Adrenal gland (tissue), 5 donors: ENCODE data around the gene TRIO.

Experiments used
- POLR2A ChIP-seq, 2 donors: fragments of 450-650 bp; IDR thresholded peaks; one replicate each; pipeline ENCODE4 v1.6.1; 2017; ENCODE audit warnings: antibody characterized with exemption in 2 of 2, mild to moderate bottlenecking in 2 of 2, moderate library complexity in 1 of 2
- TF ChIP-seq, protein P1 (sequence below), 6 experiments: fragments of 450-650 bp in 4 of 6; fragments of 200-600 bp in 2 of 6; sonication (generic) in 1 of 6; IDR thresholded peaks; 1 replicate in 5 of 6; 2 replicates in 1 of 6; pipeline versions ENCODE4 v1.5.1 to v1.8.0; 2016 to 2021; ENCODE audit warnings: antibody characterized with exemption in 6 of 6, mild to moderate bottlenecking in 2 of 6, moderate library complexity in 1 of 6
- donor health status: DM: no; HTN: no; CAD: no.

DNA sequence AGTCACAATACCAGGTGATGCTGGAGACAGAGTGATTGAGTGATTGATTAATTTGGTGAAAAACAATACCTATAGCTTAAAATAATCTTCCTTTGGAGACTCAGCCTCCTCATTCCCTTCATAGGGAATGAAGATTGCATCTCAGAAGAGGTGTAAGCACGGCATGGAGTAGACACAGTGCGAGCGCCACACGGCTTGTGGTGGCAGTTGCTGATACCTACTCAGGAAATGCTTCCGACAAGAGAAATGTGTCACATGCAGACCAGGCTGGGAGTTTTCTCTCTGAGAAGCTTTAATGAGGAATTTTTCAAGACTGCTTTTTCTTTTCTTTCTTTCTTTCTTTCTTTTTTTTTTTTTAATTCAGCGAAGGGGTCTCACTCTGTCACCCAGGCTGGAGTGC is 226.6 kb downstream of the TRIO start:
- TF ChIP-seq POLR2A (IDR thresholded peaks at IDR 0.05) = no peak
- TF ChIP-seq, protein P1, sequence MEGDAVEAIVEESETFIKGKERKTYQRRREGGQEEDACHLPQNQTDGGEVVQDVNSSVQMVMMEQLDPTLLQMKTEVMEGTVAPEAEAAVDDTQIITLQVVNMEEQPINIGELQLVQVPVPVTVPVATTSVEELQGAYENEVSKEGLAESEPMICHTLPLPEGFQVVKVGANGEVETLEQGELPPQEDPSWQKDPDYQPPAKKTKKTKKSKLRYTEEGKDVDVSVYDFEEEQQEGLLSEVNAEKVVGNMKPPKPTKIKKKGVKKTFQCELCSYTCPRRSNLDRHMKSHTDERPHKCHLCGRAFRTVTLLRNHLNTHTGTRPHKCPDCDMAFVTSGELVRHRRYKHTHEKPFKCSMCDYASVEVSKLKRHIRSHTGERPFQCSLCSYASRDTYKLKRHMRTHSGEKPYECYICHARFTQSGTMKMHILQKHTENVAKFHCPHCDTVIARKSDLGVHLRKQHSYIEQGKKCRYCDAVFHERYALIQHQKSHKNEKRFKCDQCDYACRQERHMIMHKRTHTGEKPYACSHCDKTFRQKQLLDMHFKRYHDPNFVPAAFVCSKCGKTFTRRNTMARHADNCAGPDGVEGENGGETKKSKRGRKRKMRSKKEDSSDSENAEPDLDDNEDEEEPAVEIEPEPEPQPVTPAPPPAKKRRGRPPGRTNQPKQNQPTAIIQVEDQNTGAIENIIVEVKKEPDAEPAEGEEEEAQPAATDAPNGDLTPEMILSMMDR (IDR thresholded peaks at IDR 0.05) = no peak
